CD4-positive, alpha-beta T cell treated with Interleukin-15 for 4 hours (primary cell): ENCODE data around the gene USH1G.
"Not testable (repeated sequence)": the region's sequence is repeated elsewhere in the genome, so short reads cannot be mapped to it uniquely, and the experiment has no call there.

Experiments
- DNase-seq: peaks from one replicate; pipeline ENCODE4 v3.0.0-alpha.2; 2020; ENCODE audit warnings: low spot score

Gene USH1G

GRCh38 chr17:74930535-74931036, 7.5 kb upstream of the USH1G start:
- no peak for DNase-seq

- DNase-seq, result no peak
Measured at GRCh38 chr17:74928786-74929185, 5.7 kb upstream of the USH1G start.

- no peak for DNase-seq
Measured at GRCh38 chr17:74925242-74925641, 2.2 kb upstream of the USH1G start.

GRCh38 chr17:74924250-74924948, 1.3 kb upstream of the USH1G start, which contains the start of gene OTOP2:
Gene OTOP2, plus strand, starts transcription at chr17:74924273. Its CDS starts 360 bp downstream, at chr17:74924633.
- no peak for DNase-seq

- DNase-seq, result peak; percentile 63
Measured at GRCh38 chr17:74923538-74924249, 639 bp upstream of the USH1G start.

DNA sequence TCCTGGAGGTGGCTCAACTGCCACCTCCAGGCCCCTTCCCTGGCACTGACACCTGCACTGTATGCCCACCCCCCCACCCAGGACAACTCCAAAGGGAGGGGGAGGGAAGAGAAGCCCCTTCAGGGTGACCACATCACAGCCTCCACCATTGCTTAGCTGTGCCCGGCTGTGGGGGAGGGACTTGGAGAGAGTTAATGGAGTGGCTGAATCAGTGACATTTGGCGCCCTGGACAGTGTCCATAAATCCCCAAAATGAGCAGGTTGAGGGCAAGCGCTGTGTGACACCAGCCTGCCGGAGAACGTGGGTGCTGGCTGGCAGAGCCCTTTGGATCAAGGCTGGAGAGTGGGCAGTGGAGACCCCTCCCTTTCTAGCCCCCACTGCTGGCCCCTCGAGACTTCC, 883 bp downstream of the USH1G start:
- no peak for DNase-seq

GRCh38 chr17:74921769-74922168, 1.3 kb downstream of the USH1G start:
- no peak for DNase-seq

DNA sequence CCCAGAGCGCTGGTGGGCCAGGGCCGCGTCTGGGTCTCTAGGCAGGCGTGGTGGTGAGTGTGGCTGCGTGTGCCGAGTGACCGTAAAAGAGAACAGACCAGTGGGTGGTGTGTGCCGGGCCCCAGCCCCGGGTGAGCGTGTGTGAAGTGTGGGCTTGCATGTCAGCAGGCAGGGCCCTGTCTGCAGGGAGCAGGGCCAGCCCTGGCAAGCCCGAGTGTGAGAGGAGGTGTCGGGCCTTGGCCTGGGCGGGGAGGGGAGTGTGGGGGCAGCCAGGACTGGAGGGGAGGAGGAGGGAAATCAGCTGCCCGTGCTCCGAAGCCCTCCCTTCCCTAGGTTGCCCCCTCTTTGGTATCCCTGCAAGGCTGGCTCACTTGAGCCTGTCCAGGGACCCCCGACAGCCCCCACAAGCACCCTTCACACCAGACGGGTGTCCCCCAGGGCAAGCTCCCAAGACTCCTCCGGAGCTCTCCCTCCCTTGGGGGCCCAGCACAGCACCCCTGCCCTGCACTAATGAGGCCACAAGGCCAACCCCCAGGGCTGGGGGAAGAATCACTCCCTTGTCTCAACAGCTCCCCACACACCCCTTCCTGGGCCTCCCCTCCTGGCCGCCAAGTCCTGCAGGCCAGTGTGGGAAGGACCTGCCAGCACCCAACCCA, 1.9 kb downstream of the USH1G start:
- DNase-seq, result no peak

- DNase-seq, result no peak
Measured at GRCh38 chr17:74920642-74921025, 2.4 kb downstream of the USH1G start.

DNA sequence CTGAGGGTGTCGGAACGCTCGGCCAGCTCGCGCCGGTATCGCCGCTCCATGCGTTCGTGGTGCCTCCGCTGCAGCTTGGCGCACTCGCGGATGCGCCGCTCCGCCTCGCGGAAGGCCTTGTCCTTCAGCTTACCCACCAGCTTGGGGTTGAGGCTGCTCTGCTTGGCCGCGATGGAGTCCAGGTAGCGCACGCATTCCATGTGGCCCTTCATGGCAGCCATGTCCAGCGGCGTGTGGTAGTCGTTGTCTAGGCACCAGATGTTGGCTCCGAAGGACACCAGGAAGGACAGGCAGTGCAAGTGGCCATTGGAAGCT, 2.8 kb downstream of the USH1G start:
- no peak for DNase-seq

DNA sequence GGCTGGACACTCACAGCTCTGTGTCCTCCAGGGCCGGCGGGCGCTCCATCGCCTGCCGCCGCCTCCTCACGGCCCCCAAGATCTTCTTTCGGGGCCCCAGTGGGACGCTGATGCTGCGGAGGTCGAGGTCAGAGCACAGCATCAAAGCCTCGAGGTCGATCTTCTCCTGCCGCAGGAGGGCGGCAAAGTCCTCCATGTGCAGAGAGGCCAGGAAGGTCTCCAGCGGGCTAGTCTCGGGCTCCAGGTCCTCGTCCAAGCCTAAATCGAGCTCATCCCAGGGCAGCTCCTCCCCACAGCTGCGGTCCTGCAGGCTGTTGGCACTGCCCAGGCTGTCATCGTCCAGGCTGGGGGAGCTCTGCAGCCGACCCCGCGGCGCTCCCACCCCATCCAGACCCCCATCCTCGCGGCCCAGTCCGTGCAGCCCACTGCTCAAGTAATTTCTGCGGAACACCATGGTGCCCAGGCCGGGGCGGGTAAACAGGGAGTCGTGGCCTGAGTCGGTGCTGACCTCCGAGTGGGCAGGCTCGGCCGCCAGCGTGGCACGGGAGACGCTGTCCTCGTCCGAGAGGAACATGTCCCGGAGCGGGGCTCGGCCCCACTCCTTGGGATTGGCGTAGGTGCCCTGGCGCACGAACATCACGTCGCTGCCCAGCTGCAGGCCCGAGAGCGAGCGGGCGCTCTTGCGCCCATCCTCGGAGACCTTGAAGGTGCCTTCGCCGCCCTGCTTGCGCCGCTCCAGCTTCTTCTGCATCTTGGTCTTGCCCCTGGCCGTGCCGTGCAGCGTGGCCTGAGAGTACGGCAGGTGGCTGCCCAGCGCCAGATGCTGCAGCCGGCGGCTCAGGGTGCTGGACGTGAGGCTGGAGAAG, 3.4 kb downstream of the USH1G start:
- DNase-seq, result peak; percentile 2

- DNase-seq, result no peak
Measured at GRCh38 chr17:74918906-74919305, 4.1 kb downstream of the USH1G start.

- DNase-seq, result no peak
Measured at GRCh38 chr17:74917430-74917829, 5.6 kb downstream of the USH1G start.

DNA sequence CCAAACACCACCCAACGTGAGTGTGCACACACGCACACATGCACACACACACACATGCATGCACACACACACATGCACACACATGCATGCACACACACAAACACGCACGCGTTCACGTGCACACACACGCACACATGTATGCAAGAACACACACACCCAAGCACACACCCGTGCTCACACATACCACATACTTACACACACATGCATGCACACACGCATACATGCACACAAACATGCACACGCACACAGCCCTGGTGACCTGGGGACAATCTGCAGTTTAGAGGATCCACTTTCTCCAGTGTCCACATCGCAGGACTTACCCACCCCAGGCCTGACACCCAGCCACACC, 6.2 kb downstream of the USH1G start:
- no peak for DNase-seq

DNA sequence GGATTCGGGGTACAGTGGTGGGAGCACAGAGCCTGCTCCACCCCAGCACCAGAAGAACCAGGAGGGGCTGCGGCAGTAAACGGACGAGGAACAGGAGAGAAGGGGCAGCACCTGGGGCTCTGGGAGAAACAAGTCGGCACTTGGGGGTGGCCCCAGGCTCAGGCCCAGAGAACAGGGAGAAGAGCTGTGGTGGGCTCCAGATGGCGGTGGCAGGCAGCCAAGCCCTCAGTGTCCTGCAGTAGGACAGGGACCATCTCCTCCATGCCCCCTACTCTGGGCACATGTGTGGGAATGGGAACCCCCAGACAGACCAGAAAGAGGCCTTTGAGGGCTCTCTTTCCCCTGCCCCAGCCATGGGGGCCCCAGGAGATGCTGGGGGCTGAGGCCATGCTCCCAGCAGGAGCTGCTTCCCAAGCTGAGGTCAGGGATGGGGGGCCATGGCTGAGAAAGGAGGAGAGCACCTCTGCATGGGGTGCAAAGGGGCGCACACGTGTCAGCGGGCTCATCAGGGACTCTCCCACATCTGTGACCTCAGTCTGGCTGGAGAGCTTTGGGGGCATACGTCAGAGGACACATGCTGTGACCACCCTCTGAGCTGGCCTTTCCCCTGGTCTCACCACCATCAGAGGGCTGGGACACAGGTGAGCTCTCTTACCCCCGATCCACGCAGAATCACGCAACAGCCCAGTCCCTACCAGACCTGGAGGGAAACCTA, 6.8 kb downstream of the USH1G start:
- no peak for DNase-seq

DNA sequence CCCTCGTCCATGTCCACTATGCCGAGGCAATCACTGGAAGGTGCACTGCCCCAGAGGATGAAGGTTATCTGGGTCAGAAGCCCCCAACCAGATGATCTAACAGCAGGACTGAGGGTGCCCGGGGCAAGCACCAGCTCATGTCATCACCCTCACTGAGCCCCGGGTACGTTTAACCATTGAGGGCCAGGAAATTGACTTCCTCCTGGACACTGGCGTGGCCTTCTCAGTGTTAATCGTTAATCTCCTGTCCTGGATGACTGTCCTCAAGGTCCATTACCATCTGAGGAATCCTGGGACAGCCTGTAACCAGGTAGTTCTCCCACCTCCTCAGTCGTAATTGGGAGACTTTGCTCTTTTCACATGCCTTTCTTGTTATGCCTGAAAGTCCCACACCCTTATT, 11.6 kb downstream of the USH1G start:
- DNase-seq, result not testable (repeated sequence)

- not testable (repeated sequence) for DNase-seq
Measured at GRCh38 chr17:74909097-74909496, 14.0 kb downstream of the USH1G start.

GRCh38 chr17:74907012-74907411, 16.0 kb downstream of the USH1G start:
- no peak for DNase-seq

DNA sequence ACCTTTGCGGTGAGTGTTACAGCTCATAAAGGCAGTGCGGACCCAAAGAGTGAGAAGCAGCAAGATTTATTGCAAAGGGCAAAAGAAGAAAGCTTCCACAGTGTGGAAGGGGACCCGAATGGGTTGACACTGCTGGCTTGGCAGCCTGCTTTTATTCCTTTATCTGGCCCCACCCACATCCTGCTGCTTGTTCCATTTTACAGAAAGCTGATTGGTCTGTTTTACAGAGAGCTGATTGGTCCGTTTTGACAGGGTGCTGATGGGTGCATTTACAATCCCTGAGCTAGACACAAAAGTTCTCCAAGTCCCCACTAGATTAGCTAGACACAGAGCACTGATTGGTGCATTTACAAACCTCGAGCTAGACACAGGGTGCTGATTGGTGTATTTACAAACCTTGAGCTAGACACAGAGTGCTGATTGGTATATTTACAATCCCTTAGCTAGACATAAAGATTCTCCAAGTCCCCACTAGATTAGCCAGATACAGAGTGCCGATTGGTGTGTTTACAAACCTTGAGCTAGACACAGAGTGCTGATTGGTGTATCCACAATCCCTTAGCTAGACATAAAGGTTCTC, 16.8 kb downstream of the USH1G start:
- not testable (repeated sequence) for DNase-seq

DNA sequence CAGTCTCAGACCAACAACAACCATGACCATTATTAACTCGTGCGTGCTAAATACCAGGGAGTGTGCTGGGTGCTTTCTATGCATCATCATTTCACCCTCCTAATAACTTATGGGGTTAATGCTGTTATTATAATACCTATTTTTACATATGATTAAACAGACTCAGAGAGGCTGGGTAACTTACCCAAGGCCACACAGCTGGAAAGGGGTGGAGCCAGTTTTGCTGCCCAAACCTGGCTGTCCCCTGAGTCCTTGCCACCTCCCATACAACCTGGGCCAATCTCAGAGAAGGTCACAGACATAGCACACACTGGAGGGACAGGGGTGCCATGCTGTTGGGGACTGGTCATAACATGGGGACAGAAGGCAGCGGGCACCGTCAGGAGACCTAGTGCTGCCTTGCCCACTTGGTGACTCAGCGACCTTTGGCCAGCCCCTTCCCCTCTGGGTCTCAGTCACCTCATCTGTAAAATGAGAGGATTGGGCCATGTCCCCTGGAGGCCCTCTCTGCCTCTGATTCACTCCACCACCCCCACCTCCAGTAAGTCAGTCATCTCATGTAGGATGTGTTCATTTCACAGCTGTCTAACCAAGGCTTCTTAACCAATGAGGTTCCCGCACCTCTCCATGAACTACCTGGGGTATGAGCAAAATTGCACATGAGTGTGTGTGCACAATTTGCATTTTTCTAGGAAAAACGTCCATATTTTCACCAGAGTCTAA, 18.2 kb downstream of the USH1G start:
- DNase-seq, result no peak

- DNase-seq, result no peak
Measured at GRCh38 chr17:74903671-74904070, 19.4 kb downstream of the USH1G start.
